ENCODE results near the gene CSNK2A3. TPM values are rescaled to one million over a fixed set of nuclear protein-coding genes. Genes with fewer than 3 reads are reported as not detected.

Gene CSNK2A3
- total RNA-seq, 1 donor from 2014 or later: 3.5 TPM

DNA sequence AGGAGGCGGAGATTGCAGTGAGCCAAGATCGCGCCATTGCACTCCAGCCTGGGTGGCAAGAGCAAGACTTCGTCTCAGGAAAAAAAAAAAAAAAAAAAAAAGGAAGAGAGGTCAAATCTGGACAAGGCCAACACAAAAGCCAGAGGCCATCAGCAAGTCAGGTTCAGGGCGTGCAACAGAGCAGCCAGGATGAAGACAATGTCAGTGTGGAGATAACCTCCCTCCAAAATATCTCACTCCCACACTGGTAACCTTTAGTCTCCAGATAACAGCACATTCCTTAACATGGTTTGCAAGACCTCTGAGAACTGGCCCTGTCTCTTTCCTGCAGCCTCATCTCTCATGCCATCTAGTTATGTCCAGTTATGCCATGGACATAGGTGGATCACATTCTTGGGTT, 4.7 kb downstream of the CSNK2A3 start:
- TF ChIP-seq, protein P1, sequence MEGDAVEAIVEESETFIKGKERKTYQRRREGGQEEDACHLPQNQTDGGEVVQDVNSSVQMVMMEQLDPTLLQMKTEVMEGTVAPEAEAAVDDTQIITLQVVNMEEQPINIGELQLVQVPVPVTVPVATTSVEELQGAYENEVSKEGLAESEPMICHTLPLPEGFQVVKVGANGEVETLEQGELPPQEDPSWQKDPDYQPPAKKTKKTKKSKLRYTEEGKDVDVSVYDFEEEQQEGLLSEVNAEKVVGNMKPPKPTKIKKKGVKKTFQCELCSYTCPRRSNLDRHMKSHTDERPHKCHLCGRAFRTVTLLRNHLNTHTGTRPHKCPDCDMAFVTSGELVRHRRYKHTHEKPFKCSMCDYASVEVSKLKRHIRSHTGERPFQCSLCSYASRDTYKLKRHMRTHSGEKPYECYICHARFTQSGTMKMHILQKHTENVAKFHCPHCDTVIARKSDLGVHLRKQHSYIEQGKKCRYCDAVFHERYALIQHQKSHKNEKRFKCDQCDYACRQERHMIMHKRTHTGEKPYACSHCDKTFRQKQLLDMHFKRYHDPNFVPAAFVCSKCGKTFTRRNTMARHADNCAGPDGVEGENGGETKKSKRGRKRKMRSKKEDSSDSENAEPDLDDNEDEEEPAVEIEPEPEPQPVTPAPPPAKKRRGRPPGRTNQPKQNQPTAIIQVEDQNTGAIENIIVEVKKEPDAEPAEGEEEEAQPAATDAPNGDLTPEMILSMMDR (IDR thresholded peaks at IDR 0.05): no peak
- Mint-ChIP-seq H3K4me1 (ENCODE audit: low read depth) (peaks cover 42% of the 10 kb centered on the region), H3K27ac (ENCODE audit: unreplicated experiment) (no peak overlapping the region), H3K4me3 (ENCODE audit: unreplicated experiment) (no peak overlapping the region), H3K27me3 (ENCODE audit: low read depth) (peaks cover 21% of the 10 kb centered on the region), H3K9me3 (ENCODE audit: low read depth) (no peaks in the 10 kb centered on the region), H3K36me3 (ENCODE audit: low read depth) (peaks cover 18% of the 10 kb centered on the region)
- DNase-seq (ENCODE audit: low spot score): no peak

DNA sequence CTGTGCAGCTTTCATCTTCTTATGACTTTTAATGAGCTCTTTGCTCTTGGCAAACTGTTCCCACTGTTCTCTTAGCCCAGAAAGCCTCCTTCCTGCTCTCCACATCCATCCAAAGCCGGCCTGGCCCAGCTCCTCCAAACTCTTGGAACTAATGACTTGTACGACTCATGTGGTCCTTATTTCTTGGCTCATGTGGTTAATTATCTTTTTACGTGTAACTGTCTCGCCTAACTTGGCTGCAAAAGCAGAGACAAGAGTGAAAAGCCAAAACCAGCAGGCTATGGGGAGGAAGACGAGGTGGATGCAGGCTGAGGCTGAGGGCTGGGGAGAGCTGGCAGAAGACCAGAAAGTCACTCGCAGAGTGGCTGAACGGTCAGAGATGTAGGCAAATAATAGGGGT, 5.5 kb downstream of the CSNK2A3 start:
- no peak for DNase-seq (ENCODE audit: low spot score)

DNA sequence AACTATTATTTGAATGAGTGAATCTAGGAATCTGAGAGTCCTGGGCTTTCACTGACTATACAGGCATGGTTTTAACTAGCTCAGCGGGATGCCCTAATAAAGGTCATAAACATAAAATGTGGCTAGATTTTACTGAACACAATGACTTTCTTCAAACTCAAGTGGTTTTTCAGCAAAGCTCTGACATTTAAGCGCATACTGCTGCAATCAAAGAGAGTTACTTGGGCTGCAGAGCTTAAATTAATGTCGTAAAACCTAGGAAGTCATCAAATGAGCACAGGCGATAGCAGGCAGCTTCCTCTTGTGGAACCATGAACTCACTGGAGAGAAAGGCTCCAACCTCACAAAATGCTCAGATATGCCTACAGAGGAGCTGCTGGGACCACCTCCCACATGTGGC, 6.7 kb downstream of the CSNK2A3 start:
- Mint-ChIP-seq H3K4me1 (ENCODE audit: low read depth) (peaks cover 33% of the 10 kb centered on the region), H3K27ac (ENCODE audit: unreplicated experiment) (no peak overlapping the region), H3K36me3 (ENCODE audit: low read depth) (peaks cover 15% of the 10 kb centered on the region), H3K9me3 (ENCODE audit: low read depth) (no peaks in the 10 kb centered on the region), H3K4me3 (ENCODE audit: unreplicated experiment) (no peak overlapping the region), H3K27me3 (ENCODE audit: low read depth) (peaks cover 24% of the 10 kb centered on the region)
- no peak for DNase-seq (ENCODE audit: low spot score)
- TF ChIP-seq, protein P1 (IDR thresholded peaks at IDR 0.05): no peak

More for the DNA sequence above, 5.5 kb downstream of the CSNK2A3 start:
- peaks cover 23% of the 10 kb centered on the region for H3K27me3 Mint-ChIP-seq (ENCODE audit: low read depth)
- H3K36me3 Mint-ChIP-seq (ENCODE audit: low read depth): peaks cover 14% of the 10 kb centered on the region
- peaks cover 34% of the 10 kb centered on the region for H3K4me1 Mint-ChIP-seq (ENCODE audit: low read depth)
- TF ChIP-seq, protein P1 (IDR thresholded peaks at IDR 0.05): no peak
- no peak overlapping the region for H3K4me3 Mint-ChIP-seq (ENCODE audit: unreplicated experiment)
- H3K27ac Mint-ChIP-seq (ENCODE audit: unreplicated experiment): no peak overlapping the region
- no peaks in the 10 kb centered on the region for H3K9me3 Mint-ChIP-seq (ENCODE audit: low read depth)

DNA sequence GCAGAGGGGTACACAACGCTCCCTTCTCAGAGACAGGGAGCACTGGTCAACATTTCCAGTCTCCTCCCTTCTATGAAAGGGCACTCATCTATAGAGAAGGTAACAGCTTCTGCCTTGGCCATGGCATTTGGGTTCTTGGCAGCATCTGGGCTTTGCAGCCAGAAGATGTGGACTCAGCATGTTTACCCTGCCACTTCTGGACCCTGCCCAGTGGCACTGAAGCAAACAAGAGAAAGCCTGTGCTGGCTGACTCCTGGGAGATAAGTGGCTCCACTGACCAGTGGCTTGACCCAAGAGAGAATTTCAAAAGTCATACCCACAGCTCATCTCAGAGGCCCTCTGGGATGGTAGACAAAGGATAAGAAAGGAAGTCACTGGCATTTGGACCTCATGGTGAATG, 8.0 kb downstream of the CSNK2A3 start:
- no peak overlapping the region for H3K27ac Mint-ChIP-seq (ENCODE audit: unreplicated experiment)
- peaks cover 19% of the 10 kb centered on the region for H3K36me3 Mint-ChIP-seq (ENCODE audit: low read depth)
- H3K4me1 Mint-ChIP-seq (ENCODE audit: low read depth): peaks cover 21% of the 10 kb centered on the region
- no peak for DNase-seq (ENCODE audit: low spot score)
- no peak overlapping the region for H3K4me3 Mint-ChIP-seq (ENCODE audit: unreplicated experiment)
- peaks cover 24% of the 10 kb centered on the region for H3K27me3 Mint-ChIP-seq (ENCODE audit: low read depth)
- TF ChIP-seq, protein P1 (IDR thresholded peaks at IDR 0.05): no peak
- H3K9me3 Mint-ChIP-seq (ENCODE audit: low read depth): no peaks in the 10 kb centered on the region

DNA sequence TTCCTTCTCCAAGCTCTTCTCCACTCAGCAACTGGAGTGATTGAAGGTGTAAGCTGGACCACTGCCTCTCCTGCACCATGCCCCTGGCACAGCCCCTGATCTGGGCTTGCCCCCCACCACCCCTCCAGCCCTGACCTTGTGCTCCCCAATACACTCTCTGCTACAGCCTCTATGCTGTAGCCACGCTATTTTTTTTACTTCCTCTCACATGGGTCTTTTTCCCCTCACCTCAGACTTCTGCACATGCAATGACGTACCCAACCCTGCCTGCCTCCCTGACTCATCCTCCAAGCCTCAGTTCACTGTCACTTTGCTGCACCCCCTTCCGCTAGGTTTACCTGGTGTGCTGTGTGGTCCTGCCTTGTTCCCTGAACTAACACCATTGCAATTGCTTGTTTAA, 9.0 kb downstream of the CSNK2A3 start:
- H3K9me3 Mint-ChIP-seq (ENCODE audit: low read depth): no peaks in the 10 kb centered on the region
- H3K4me1 Mint-ChIP-seq (ENCODE audit: low read depth): peaks cover 10% of the 10 kb centered on the region
- peaks cover 27% of the 10 kb centered on the region for H3K27me3 Mint-ChIP-seq (ENCODE audit: low read depth)
- no peak overlapping the region for H3K4me3 Mint-ChIP-seq (ENCODE audit: unreplicated experiment)
- TF ChIP-seq, protein P1 (IDR thresholded peaks at IDR 0.05): no peak
- DNase-seq (ENCODE audit: low spot score): no peak
- peaks cover 23% of the 10 kb centered on the region for H3K36me3 Mint-ChIP-seq (ENCODE audit: low read depth)
- no peak overlapping the region for H3K27ac Mint-ChIP-seq (ENCODE audit: unreplicated experiment)
